ENCODE data around the gene EGLN2.
"Not testable (repeated sequence)": the region's sequence is repeated elsewhere in the genome, so short reads cannot be mapped to it uniquely, and the experiment has no call there.

Gene EGLN2

GRCh38 chr19:40819479-40820234 lies 20.7 kb downstream of the EGLN2 start:
- not testable (repeated sequence) for DNase-seq

GRCh38 chr19:40822161-40822560 lies 23.2 kb downstream of the EGLN2 start:
- DNase-seq: no peak

GRCh38 chr19:40822704-40823553 lies 23.9 kb downstream of the EGLN2 start:
- DNase-seq: not testable (repeated sequence)

- not testable (repeated sequence) for DNase-seq
These were observed 25.9 kb downstream of the EGLN2 start for GRCh38 chr19:40824916-40825315.

- DNase-seq: not testable (repeated sequence)
These were observed 26.6 kb downstream of the EGLN2 start for GRCh38 chr19:40825460-40826095.

- DNase-seq: not testable (repeated sequence)
These were observed 27.3 kb downstream of the EGLN2 start for GRCh38 chr19:40826312-40826698.

GRCh38 chr19:40826699-40827385 lies 27.9 kb downstream of the EGLN2 start:
- not testable (repeated sequence) for DNase-seq

GRCh38 chr19:40827386-40828247 lies 28.6 kb downstream of the EGLN2 start:
- no peak for DNase-seq

- DNase-seq: no peak
These were observed 30.2 kb downstream of the EGLN2 start for GRCh38 chr19:40829205-40829604.

GRCh38 chr19:40830741-40831140 lies 31.8 kb downstream of the EGLN2 start:
- DNase-seq: not testable (repeated sequence)

- DNase-seq: no peak
These were observed 32.8 kb downstream of the EGLN2 start for GRCh38 chr19:40831502-40832430.

GRCh38 chr19:40832431-40832790 lies 33.4 kb downstream of the EGLN2 start:
- not testable (repeated sequence) for DNase-seq

GRCh38 chr19:40833728-40834533 lies 34.9 kb downstream of the EGLN2 start:
- DNase-seq: not testable (repeated sequence)

- no peak for DNase-seq
These were observed 37.9 kb downstream of the EGLN2 start for GRCh38 chr19:40836754-40837429.

- not testable (repeated sequence) for DNase-seq
These were observed 39.5 kb downstream of the EGLN2 start for GRCh38 chr19:40838477-40838876.

- DNase-seq: not testable (repeated sequence)
These were observed 43.0 kb downstream of the EGLN2 start for GRCh38 chr19:40842012-40842411.

- DNase-seq: not testable (repeated sequence)
These were observed 44.1 kb downstream of the EGLN2 start for GRCh38 chr19:40842997-40843652.

- DNase-seq: not testable (repeated sequence)
These were observed 44.7 kb downstream of the EGLN2 start for GRCh38 chr19:40843653-40844052.

GRCh38 chr19:40846722-40847121 lies 47.7 kb downstream of the EGLN2 start:
- DNase-seq: not testable (repeated sequence)

Measured in NCI-H1048 (cell line).